HG03460 (cell line): Measurements from ENCODE around the gene TEX13D.

ENCODE experiments used
- ATAC-seq: cut with Tn5 transposase; IDR thresholded peaks from one replicate; pipeline ENCODE4 v1.9.1; 2021; ENCODE audit not compliant: unreplicated experiment

TEX13D gene

GRCh38 chrX:124348182-124348581, 15.7 kb downstream of the TEX13D start:
- no peak for ATAC-seq

- no peak for ATAC-seq
Observed at GRCh38 chrX:124348885-124349453, 16.5 kb downstream of the TEX13D start.

- ATAC-seq: no peak
Observed at GRCh38 chrX:124354648-124355047, 22.2 kb downstream of the TEX13D start.

GRCh38 chrX:124358800-124359383, 26.4 kb downstream of the TEX13D start:
- ATAC-seq: no peak

GRCh38 chrX:124362072-124362471, 29.6 kb downstream of the TEX13D start:
- ATAC-seq: no peak

GRCh38 chrX:124362761-124363160, 30.3 kb downstream of the TEX13D start:
- no peak for ATAC-seq

- no peak for ATAC-seq
Observed at GRCh38 chrX:124369722-124370121, 37.3 kb downstream of the TEX13D start.

- ATAC-seq: no peak
Observed at GRCh38 chrX:124373348-124373747, 40.9 kb downstream of the TEX13D start.

- no peak for ATAC-seq
Observed at GRCh38 chrX:124378643-124379042, 46.2 kb downstream of the TEX13D start.

- ATAC-seq: no peak
Observed at GRCh38 chrX:124383354-124383753, 50.9 kb downstream of the TEX13D start.

GRCh38 chrX:124386401-124386800, 53.9 kb downstream of the TEX13D start:
- ATAC-seq: no peak
